ENCODE data around the gene LRRK1.

Gene LRRK1

DNA sequence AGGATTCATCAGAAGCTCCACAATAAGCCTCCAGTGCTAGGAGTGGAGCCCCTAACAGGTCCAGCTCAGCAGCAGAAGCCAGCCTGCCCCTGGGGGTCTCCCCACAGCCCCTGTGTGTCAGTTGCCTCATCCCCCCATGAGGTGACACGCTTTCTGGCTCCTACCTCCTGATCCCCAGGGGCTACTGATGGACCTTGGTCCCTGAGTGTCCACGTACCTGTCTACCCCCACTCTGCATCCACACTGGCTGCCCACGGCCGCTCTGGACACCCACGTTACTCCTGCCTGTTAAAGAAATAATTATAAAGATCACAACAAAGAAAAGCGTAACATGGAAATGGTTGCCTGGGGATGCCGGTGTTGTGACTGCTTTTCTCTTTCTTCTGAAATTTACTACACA lies 189.6 kb downstream of the LRRK1 start:
- no peak overlapping the region for H3K4me2 ChIP-seq (ENCODE audit: low read length)
- no peaks in the 10 kb centered on the region for H3K79me2 ChIP-seq (ENCODE audit: insufficient read depth, low read length)
- TF ChIP-seq CTCF (IDR thresholded peaks at IDR 0.05; ENCODE audit: low read length) = no peak
- no peak for TF ChIP-seq EZH2 (IDR thresholded peaks at IDR 0.05; ENCODE audit: borderline replicate concordance, low read length)

DNA sequence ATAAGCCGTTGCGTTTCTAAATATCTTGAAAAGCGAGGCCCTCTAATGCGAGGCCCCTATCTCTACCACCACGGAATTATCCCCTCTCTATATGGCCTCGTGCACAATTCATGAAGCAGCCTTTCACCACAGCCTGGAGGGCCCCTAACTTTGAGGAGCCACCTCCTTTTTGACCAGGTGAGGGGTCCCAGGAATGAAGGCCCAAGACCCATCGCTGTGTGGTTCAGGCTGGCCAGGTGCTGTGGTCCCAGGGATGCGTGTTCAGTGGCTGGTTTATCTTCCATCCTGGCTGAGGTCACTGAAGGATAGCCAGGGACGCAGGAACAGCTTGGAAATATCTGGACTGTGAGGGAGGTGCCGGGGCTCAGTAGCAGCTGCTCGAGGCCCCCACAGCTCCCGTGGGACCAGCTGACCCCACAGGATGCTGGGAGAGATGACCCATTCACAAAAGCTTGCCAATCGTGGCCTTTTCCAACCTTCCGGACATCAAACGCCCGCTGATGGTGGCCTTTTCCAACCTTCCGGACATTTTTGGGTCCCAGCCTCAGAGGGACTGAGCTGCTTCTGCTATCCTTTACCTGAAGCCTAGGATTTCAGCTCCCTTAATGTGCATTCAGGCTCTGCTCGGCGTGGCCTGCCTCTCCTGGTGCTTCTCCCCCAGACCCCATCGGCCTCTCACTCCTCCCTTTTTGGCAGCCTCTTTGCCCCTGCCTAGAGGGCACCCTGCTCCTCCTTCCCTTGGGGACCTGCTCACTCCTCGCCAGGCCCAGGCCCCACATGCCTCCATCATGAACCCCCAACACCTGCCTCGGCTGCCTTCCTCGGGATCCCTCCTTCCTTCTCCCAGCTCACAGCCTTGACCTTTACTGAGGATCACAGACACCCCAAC lies 191.8 kb downstream of the LRRK1 start:
- H2AFZ ChIP-seq (ENCODE audit: low read length) = no peak overlapping the region
- H3K9ac ChIP-seq (ENCODE audit: low read length) = no peak overlapping the region
- H3K4me3 ChIP-seq (ENCODE audit: low read depth, low read length, poor library complexity, severe bottlenecking) = no peak overlapping the region
- no peaks in the 10 kb centered on the region for H3K9me2 ChIP-seq (ENCODE audit: low read depth, low read length)
- no peaks in the 10 kb centered on the region for H3K36me3 ChIP-seq (ENCODE audit: insufficient read depth, low read length)
- H3K4me2 ChIP-seq (ENCODE audit: low read length) = no peak overlapping the region
- H3F3A ChIP-seq (ENCODE audit: insufficient read depth, low read length) = no peaks in the 10 kb centered on the region
- no peaks in the 10 kb centered on the region for H3K9me3 ChIP-seq (ENCODE audit: low read length)
- H3K27me3 ChIP-seq (ENCODE audit: insufficient read depth, low read length) = peaks cover 9% of the 10 kb centered on the region; the same call in 1 of the 2 replicates
- H3K79me2 ChIP-seq (ENCODE audit: insufficient read depth, low read length) = no peaks in the 10 kb centered on the region
- H3K4me1 ChIP-seq (ENCODE audit: insufficient read depth, low read length, severe bottlenecking) = no peaks in the 10 kb centered on the region
- H4K20me1 ChIP-seq (ENCODE audit: insufficient read depth, low read length) = no peaks in the 10 kb centered on the region
- no peak overlapping the region for H3K27ac ChIP-seq (ENCODE audit: low read depth, low read length, poor library complexity, severe bottlenecking)
- TF ChIP-seq CTCF (IDR thresholded peaks at IDR 0.05; ENCODE audit: low read length) = no peak
- TF ChIP-seq EZH2 (IDR thresholded peaks at IDR 0.05; ENCODE audit: borderline replicate concordance, low read length) = no peak

More for the DNA sequence above, 189.6 kb downstream of the LRRK1 start:
- peaks cover 9% of the 10 kb centered on the region; the same call in 1 of the 2 replicates for H3K27me3 ChIP-seq (ENCODE audit: insufficient read depth, low read length)
- no peak overlapping the region for H2AFZ ChIP-seq (ENCODE audit: low read length)
- H4K20me1 ChIP-seq (ENCODE audit: insufficient read depth, low read length) = no peaks in the 10 kb centered on the region
- no peaks in the 10 kb centered on the region for H3K9me2 ChIP-seq (ENCODE audit: low read depth, low read length)
- no peaks in the 10 kb centered on the region for H3K36me3 ChIP-seq (ENCODE audit: insufficient read depth, low read length)
- no peak overlapping the region for H3K4me3 ChIP-seq (ENCODE audit: low read depth, low read length, poor library complexity, severe bottlenecking)
- no peaks in the 10 kb centered on the region for H3K4me1 ChIP-seq (ENCODE audit: insufficient read depth, low read length, severe bottlenecking)
- no peak overlapping the region for H3K9ac ChIP-seq (ENCODE audit: low read length)
- no peaks in the 10 kb centered on the region for H3K9me3 ChIP-seq (ENCODE audit: low read length)
- H3K27ac ChIP-seq (ENCODE audit: low read depth, low read length, poor library complexity, severe bottlenecking) = no peak overlapping the region
- H3F3A ChIP-seq (ENCODE audit: insufficient read depth, low read length) = no peaks in the 10 kb centered on the region

GRCh38 chr15:101111570-101112262 lies 192.6 kb downstream of the LRRK1 start:
- no peaks in the 10 kb centered on the region for H3K36me3 ChIP-seq (ENCODE audit: insufficient read depth, low read length)
- H2AFZ ChIP-seq (ENCODE audit: low read length) = no peak overlapping the region
- no peak overlapping the region for H3K27ac ChIP-seq (ENCODE audit: low read depth, low read length, poor library complexity, severe bottlenecking)
- peaks cover 9% of the 10 kb centered on the region; the same call in 1 of the 2 replicates for H3K27me3 ChIP-seq (ENCODE audit: insufficient read depth, low read length)
- no peaks in the 10 kb centered on the region for H3F3A ChIP-seq (ENCODE audit: insufficient read depth, low read length)
- H3K9ac ChIP-seq (ENCODE audit: low read length) = no peak overlapping the region
- H3K4me3 ChIP-seq (ENCODE audit: low read depth, low read length, poor library complexity, severe bottlenecking) = no peak overlapping the region
- H3K79me2 ChIP-seq (ENCODE audit: insufficient read depth, low read length) = no peaks in the 10 kb centered on the region
- TF ChIP-seq CTCF (IDR thresholded peaks at IDR 0.05; ENCODE audit: low read length) (no peak), EZH2 (IDR thresholded peaks at IDR 0.05; ENCODE audit: borderline replicate concordance, low read length) (no peak)
- H3K9me2 ChIP-seq (ENCODE audit: low read depth, low read length) = no peaks in the 10 kb centered on the region
- no peaks in the 10 kb centered on the region for H4K20me1 ChIP-seq (ENCODE audit: insufficient read depth, low read length)
- no peaks in the 10 kb centered on the region for H3K4me1 ChIP-seq (ENCODE audit: insufficient read depth, low read length, severe bottlenecking)
- H3K9me3 ChIP-seq (ENCODE audit: low read length) = no peaks in the 10 kb centered on the region
- H3K4me2 ChIP-seq (ENCODE audit: low read length) = no peak overlapping the region
